ENCODE measurements around the gene CSMD2. TPM values are rescaled to one million over a fixed set of nuclear protein-coding genes. Genes with fewer than 3 reads are reported as not detected.

The CSMD2 gene
- total RNA-seq, 5 donors from 2014 or later (not counting 1 experiment from before 2014, with no cell fraction given), result 0.03 TPM; not detected in 4

GRCh38 chr1:33971913-33972312 is 193.1 kb downstream of the CSMD2 start:
- H3K36me3 ChIP-seq (ENCODE audit: control insufficient read depth in 2 of 2, extremely low read depth in 1 of 2, insufficient read depth in 1 of 2, low read length in 1 of 2), result no peaks in the 10 kb centered on the region
- Mint-ChIP-seq H3K36me3 (no peaks in the 10 kb centered on the region), H3K27me3 (peaks cover 12% of the 10 kb centered on the region in 2 donors), H3K27ac (no peak overlapping the region), H3K4me3 (no peak overlapping the region), H3K9me3 (no peaks in the 10 kb centered on the region), H3K4me1 (no peaks in the 10 kb centered on the region)
- no peak overlapping the region for H3K4me3 ChIP-seq (ENCODE audit: control insufficient read depth in 1 of 2, extremely low read depth in 1 of 2, low read length in 1 of 2)
- no peaks in the 10 kb centered on the region for H3K9me3 ChIP-seq
- ChIA-PET CTCF (no interaction called here), POLR2A (no interaction called here)
- no peaks in the 10 kb centered on the region for H3K4me1 ChIP-seq (ENCODE audit: control insufficient read depth in 1 of 2, extremely low read depth in 1 of 2, insufficient read depth in 2 of 2, low read length in 2 of 2)
- no peak overlapping the region for H3K27ac ChIP-seq (ENCODE audit: low read length)
- ATAC-seq (replicated peaks in 1 of 4), result no peak
- H3K27me3 ChIP-seq (replicated peaks in 1 of 2; ENCODE audit: control insufficient read depth in 2 of 2, extremely low read depth in 1 of 2, insufficient read depth in 2 of 2, low read length in 1 of 2), result peaks cover 0 to 23% of the 10 kb centered on the region in 2 experiments
- WGBS (ENCODE audit: insufficient coverage), result no CpG with 5 or more reads among the region's 7 CpGs
- DNase-seq, result no peak

GRCh38 chr1:33971018-33971710 is 193.9 kb downstream of the CSMD2 start:
- CTCF ChIA-PET, result no interaction called here
- Mint-ChIP-seq H3K9me3 (no peaks in the 10 kb centered on the region), H3K36me3 (no peaks in the 10 kb centered on the region), H3K4me3 (no peak overlapping the region), H3K4me1 (no peaks in the 10 kb centered on the region), H3K27me3 (peaks cover 10 to 11% of the 10 kb centered on the region in 2 donors), H3K27ac (no peak overlapping the region)
- DNase-seq (no peak), ATAC-seq (replicated peaks in 1 of 4) (no peak)
- Histone ChIP-seq H3K36me3 (ENCODE audit: control insufficient read depth in 2 of 2, extremely low read depth in 1 of 2, insufficient read depth in 1 of 2, low read length in 1 of 2) (no peaks in the 10 kb centered on the region), H3K27ac (ENCODE audit: low read length) (no peak overlapping the region), H3K9me3 (no peaks in the 10 kb centered on the region), H3K27me3 (replicated peaks in 1 of 2; ENCODE audit: control insufficient read depth in 2 of 2, extremely low read depth in 1 of 2, insufficient read depth in 2 of 2, low read length in 1 of 2) (peaks cover 0 to 19% of the 10 kb centered on the region in 2 experiments), H3K4me3 (ENCODE audit: control insufficient read depth in 1 of 2, extremely low read depth in 1 of 2, low read length in 1 of 2) (no peak overlapping the region), H3K4me1 (ENCODE audit: control insufficient read depth in 1 of 2, extremely low read depth in 1 of 2, insufficient read depth in 2 of 2, low read length in 2 of 2) (no peaks in the 10 kb centered on the region)
- POLR2A ChIA-PET, result no interaction called here
- WGBS (ENCODE audit: insufficient coverage), result 70% methylated on average over 16 of the region's 17 CpGs

GRCh38 chr1:33970148-33970825 is 194.7 kb downstream of the CSMD2 start:
- Mint-ChIP-seq H3K36me3 (no peaks in the 10 kb centered on the region), H3K4me1 (no peaks in the 10 kb centered on the region), H3K9me3 (no peaks in the 10 kb centered on the region), H3K27me3 (peaks cover 8 to 11% of the 10 kb centered on the region in 2 donors), H3K4me3 (no peak overlapping the region), H3K27ac (no peak overlapping the region)
- 80% methylated on average over 5 of the region's 5 CpGs for WGBS (ENCODE audit: insufficient coverage)
- Histone ChIP-seq H3K36me3 (ENCODE audit: control insufficient read depth in 2 of 2, extremely low read depth in 1 of 2, insufficient read depth in 1 of 2, low read length in 1 of 2) (no peaks in the 10 kb centered on the region), H3K9me3 (no peaks in the 10 kb centered on the region), H3K4me1 (ENCODE audit: control insufficient read depth in 1 of 2, extremely low read depth in 1 of 2, insufficient read depth in 2 of 2, low read length in 2 of 2) (no peaks in the 10 kb centered on the region), H3K27ac (ENCODE audit: low read length) (no peak overlapping the region), H3K27me3 (replicated peaks in 1 of 2; ENCODE audit: control insufficient read depth in 2 of 2, extremely low read depth in 1 of 2, insufficient read depth in 2 of 2, low read length in 1 of 2) (peaks cover 0 to 12% of the 10 kb centered on the region in 2 experiments), H3K4me3 (ENCODE audit: control insufficient read depth in 1 of 2, extremely low read depth in 1 of 2, low read length in 1 of 2) (no peak overlapping the region)
- POLR2A ChIA-PET, result no interaction called here
- CTCF ChIA-PET, result no interaction called here
- no peak for DNase-seq
- ATAC-seq (replicated peaks in 1 of 4), result no peak

GRCh38 chr1:33966346-33967141 is 198.5 kb downstream of the CSMD2 start:
- Mint-ChIP-seq H3K27me3 (peaks cover 8 to 13% of the 10 kb centered on the region in 2 donors), H3K4me3 (no peak overlapping the region), H3K36me3 (no peaks in the 10 kb centered on the region), H3K27ac (no peak overlapping the region), H3K9me3 (no peaks in the 10 kb centered on the region), H3K4me1 (no peaks in the 10 kb centered on the region)
- Histone ChIP-seq H3K27ac (ENCODE audit: low read length) (no peak overlapping the region), H3K9me3 (no peaks in the 10 kb centered on the region), H3K27me3 (replicated peaks in 1 of 2; ENCODE audit: control insufficient read depth in 2 of 2, extremely low read depth in 1 of 2, insufficient read depth in 2 of 2, low read length in 1 of 2) (peaks cover 0 to 19% of the 10 kb centered on the region in 2 experiments), H3K4me1 (ENCODE audit: control insufficient read depth in 1 of 2, extremely low read depth in 1 of 2, insufficient read depth in 2 of 2, low read length in 2 of 2) (no peaks in the 10 kb centered on the region), H3K36me3 (ENCODE audit: control insufficient read depth in 2 of 2, extremely low read depth in 1 of 2, insufficient read depth in 1 of 2, low read length in 1 of 2) (no peaks in the 10 kb centered on the region), H3K4me3 (ENCODE audit: control insufficient read depth in 1 of 2, extremely low read depth in 1 of 2, low read length in 1 of 2) (no peak overlapping the region)
- 55% methylated on average over 8 of the region's 12 CpGs for WGBS (ENCODE audit: insufficient coverage)
- ChIA-PET CTCF (no interaction called here), POLR2A (no interaction called here)
- ATAC-seq (replicated peaks in 1 of 4), result no peak
- DNase-seq, result no peak

- Mint-ChIP-seq H3K27me3 (peaks cover 7 to 16% of the 10 kb centered on the region in 2 donors), H3K9me3 (no peaks in the 10 kb centered on the region), H3K4me1 (no peaks in the 10 kb centered on the region), H3K27ac (no peak overlapping the region), H3K36me3 (no peaks in the 10 kb centered on the region), H3K4me3 (no peak overlapping the region)
- no CpG with 5 or more reads among the region's 3 CpGs for WGBS (ENCODE audit: insufficient coverage)
- ChIA-PET POLR2A (no interaction called here), CTCF (no interaction called here)
- no peaks in the 10 kb centered on the region for H3K9me3 ChIP-seq
- H3K27ac ChIP-seq (ENCODE audit: low read length), result no peak overlapping the region
- no peaks in the 10 kb centered on the region for H3K36me3 ChIP-seq (ENCODE audit: control insufficient read depth in 2 of 2, extremely low read depth in 1 of 2, insufficient read depth in 1 of 2, low read length in 1 of 2)
- no peaks in the 10 kb centered on the region for H3K4me1 ChIP-seq (ENCODE audit: control insufficient read depth in 1 of 2, extremely low read depth in 1 of 2, insufficient read depth in 2 of 2, low read length in 2 of 2)
- ATAC-seq (replicated peaks in 1 of 4) (no peak), DNase-seq (no peak)
- peaks cover 0 to 9% of the 10 kb centered on the region in 2 experiments for H3K27me3 ChIP-seq (replicated peaks in 1 of 2; ENCODE audit: control insufficient read depth in 2 of 2, extremely low read depth in 1 of 2, insufficient read depth in 2 of 2, low read length in 1 of 2)
- no peak overlapping the region for H3K4me3 ChIP-seq (ENCODE audit: control insufficient read depth in 1 of 2, extremely low read depth in 1 of 2, low read length in 1 of 2)
Measured at GRCh38 chr1:33965086-33965485, 199.9 kb downstream of the CSMD2 start.

- H3K36me3 ChIP-seq (ENCODE audit: control insufficient read depth in 2 of 2, extremely low read depth in 1 of 2, insufficient read depth in 1 of 2, low read length in 1 of 2), result no peaks in the 10 kb centered on the region
- POLR2A ChIA-PET, result no interaction called here
- H3K27me3 ChIP-seq (replicated peaks in 1 of 2; ENCODE audit: control insufficient read depth in 2 of 2, extremely low read depth in 1 of 2, insufficient read depth in 2 of 2, low read length in 1 of 2), result peaks cover 0 to 7% of the 10 kb centered on the region in 2 experiments
- CTCF ChIA-PET, result no interaction called here
- no peak for ATAC-seq (replicated peaks in 1 of 4)
- Mint-ChIP-seq H3K4me1 (no peaks in the 10 kb centered on the region), H3K27me3 (peaks cover 4 to 17% of the 10 kb centered on the region in 2 donors), H3K9me3 (no peaks in the 10 kb centered on the region), H3K27ac (no peak overlapping the region), H3K36me3 (no peaks in the 10 kb centered on the region), H3K4me3 (no peak overlapping the region)
- H3K27ac ChIP-seq (ENCODE audit: low read length), result no peak overlapping the region
- no peaks in the 10 kb centered on the region for H3K4me1 ChIP-seq (ENCODE audit: control insufficient read depth in 1 of 2, extremely low read depth in 1 of 2, insufficient read depth in 2 of 2, low read length in 2 of 2)
- WGBS (ENCODE audit: insufficient coverage), result 90% methylated on average over 2 of the region's 4 CpGs
- no peak for DNase-seq
- no peak overlapping the region for H3K4me3 ChIP-seq (ENCODE audit: control insufficient read depth in 1 of 2, extremely low read depth in 1 of 2, low read length in 1 of 2)
- no peaks in the 10 kb centered on the region for H3K9me3 ChIP-seq
Measured at GRCh38 chr1:33962061-33962460, 203.0 kb downstream of the CSMD2 start.
